ENCODE data around the gene PPP5C.
A peak's percentile ranks its signal among the peaks of the same experiment; 100 is the strongest.
"Not testable (repeated sequence)": the region's sequence is repeated elsewhere in the genome, so short reads cannot be mapped to it uniquely, and the experiment has no call there.

Gene PPP5C

GRCh38 chr19:46410205-46411087, 63.6 kb downstream of the PPP5C start:
- H3K9ac ChIP-seq (ENCODE audit: low read length) = no peak overlapping the region
- no peaks in the 10 kb centered on the region for H3K4me1 ChIP-seq (ENCODE audit: control insufficient read depth, insufficient read depth, low read length)
- H3K4me3 ChIP-seq (ENCODE audit: low read length) = no peak overlapping the region
- H3K27ac ChIP-seq (ENCODE audit: low read depth, low read length) = no peak overlapping the region
- H3K36me3 ChIP-seq (ENCODE audit: control insufficient read depth, insufficient read depth, low read length) = no peaks in the 10 kb centered on the region
- H3K27me3 ChIP-seq (ENCODE audit: control insufficient read depth, insufficient read depth, low read length) = peaks cover 14% of the 10 kb centered on the region

DNA sequence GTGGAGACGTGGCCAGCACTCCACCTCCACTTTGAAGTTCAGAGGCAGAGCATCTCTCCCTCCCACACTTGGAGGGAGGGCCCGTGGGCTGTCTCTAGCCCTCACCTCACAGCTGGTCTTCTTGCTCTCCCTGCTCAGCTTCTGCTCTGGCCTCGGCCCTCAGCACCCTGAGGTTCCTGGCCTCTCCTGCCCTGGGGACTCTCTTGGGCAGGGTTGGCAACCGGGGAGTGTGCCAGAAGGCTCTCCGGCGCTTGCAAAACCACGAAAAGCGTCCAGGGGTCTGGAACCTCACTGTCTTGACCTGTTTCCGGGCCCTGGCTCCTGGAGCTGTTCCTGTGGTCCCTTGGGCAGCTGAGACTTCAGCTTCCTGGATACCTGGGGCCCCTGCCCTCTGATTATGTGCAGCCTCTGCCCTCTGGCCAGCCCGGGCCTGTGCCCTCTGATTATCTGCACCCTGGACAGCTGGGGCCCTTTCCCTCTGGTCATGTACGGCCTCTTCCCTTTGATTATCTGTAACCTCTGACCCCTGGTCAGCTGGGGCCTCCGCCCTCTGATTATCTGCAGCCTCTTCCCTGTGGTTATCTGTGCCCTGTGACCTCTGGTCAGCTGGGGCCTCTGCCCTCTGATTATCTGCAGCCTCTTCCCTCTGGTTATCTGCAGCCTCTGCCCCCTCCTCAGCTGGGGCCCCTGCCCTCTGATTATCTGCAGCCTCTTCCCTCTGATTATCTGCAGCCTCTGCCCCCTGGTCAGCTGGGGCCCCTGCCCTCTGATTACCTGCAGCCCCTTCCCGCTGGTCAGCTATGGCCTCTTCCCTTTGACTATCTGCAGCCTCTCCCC, 64.4 kb downstream of the PPP5C start:
- H3K9ac ChIP-seq (ENCODE audit: low read length) = no peak overlapping the region
- H3K36me3 ChIP-seq (ENCODE audit: control insufficient read depth, insufficient read depth, low read length) = no peaks in the 10 kb centered on the region
- peak overlapping the region; percentile 58 for H3K4me3 ChIP-seq (ENCODE audit: low read length)
- peaks cover 14% of the 10 kb centered on the region for H3K27me3 ChIP-seq (ENCODE audit: control insufficient read depth, insufficient read depth, low read length)
- H3K4me1 ChIP-seq (ENCODE audit: control insufficient read depth, insufficient read depth, low read length) = no peaks in the 10 kb centered on the region
- no peak overlapping the region for H3K27ac ChIP-seq (ENCODE audit: low read depth, low read length)

GRCh38 chr19:46411925-46412649, 65.2 kb downstream of the PPP5C start:
- Histone ChIP-seq H3K27me3 (ENCODE audit: control insufficient read depth, insufficient read depth, low read length) (peaks cover 14% of the 10 kb centered on the region), H3K9ac (ENCODE audit: low read length) (no peak overlapping the region), H3K36me3 (ENCODE audit: control insufficient read depth, insufficient read depth, low read length) (no peaks in the 10 kb centered on the region), H3K4me3 (ENCODE audit: low read length) (peak overlapping the region; percentile 58), H3K4me1 (ENCODE audit: control insufficient read depth, insufficient read depth, low read length) (no peaks in the 10 kb centered on the region), H3K27ac (ENCODE audit: low read depth, low read length) (no peak overlapping the region)

DNA sequence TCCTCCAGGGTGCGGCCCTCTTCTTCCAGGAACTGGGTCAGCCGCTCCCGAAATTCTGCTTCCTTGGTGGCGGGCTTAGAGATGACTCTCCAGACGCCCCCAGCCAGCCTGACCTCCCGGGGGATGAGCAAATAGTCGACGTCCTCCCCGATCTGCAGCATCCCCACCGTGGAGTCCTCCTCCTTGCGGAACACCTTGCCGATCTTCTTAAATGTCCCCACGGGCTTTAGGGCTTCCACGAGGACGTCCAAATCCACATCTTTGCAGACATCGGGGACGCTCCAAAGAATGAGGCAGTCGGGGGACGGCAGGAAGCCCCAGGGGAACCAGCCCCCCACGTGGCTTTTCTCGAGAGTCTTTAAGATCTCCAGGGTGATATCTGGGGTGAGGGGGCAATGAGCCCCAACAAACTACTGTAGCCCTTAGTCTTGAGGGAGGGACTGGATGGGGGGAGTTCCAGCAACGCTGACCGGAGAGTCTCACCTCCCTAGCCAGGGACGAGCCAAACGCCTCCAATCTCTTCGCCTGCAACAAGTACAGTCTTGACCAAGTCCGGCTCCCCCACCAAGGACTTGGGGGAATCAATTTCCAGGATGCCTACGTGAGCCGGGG, 65.9 kb downstream of the PPP5C start:
- no peaks in the 10 kb centered on the region for H3K36me3 ChIP-seq (ENCODE audit: control insufficient read depth, insufficient read depth, low read length)
- peak overlapping the region; percentile 74 for H3K27ac ChIP-seq (ENCODE audit: low read depth, low read length)
- peak overlapping the region; percentile 58 for H3K4me3 ChIP-seq (ENCODE audit: low read length)
- H3K4me1 ChIP-seq (ENCODE audit: control insufficient read depth, insufficient read depth, low read length) = no peaks in the 10 kb centered on the region
- H3K9ac ChIP-seq (ENCODE audit: low read length) = peak overlapping the region; percentile 24
- peaks cover 13% of the 10 kb centered on the region for H3K27me3 ChIP-seq (ENCODE audit: control insufficient read depth, insufficient read depth, low read length)

- H3K9ac ChIP-seq (ENCODE audit: low read length) = peak within 1 kb of the TSS; percentile 24
- peaks cover 6% of the 10 kb centered on the region for H3K27me3 ChIP-seq (ENCODE audit: control insufficient read depth, insufficient read depth, low read length)
- no peaks in the 10 kb centered on the region for H3K4me1 ChIP-seq (ENCODE audit: control insufficient read depth, insufficient read depth, low read length)
- peak within 1 kb of the TSS; percentile 74 for H3K27ac ChIP-seq (ENCODE audit: low read depth, low read length)
- H3K36me3 ChIP-seq (ENCODE audit: control insufficient read depth, insufficient read depth, low read length) = no peaks in the 10 kb centered on the region
- H3K4me3 ChIP-seq (ENCODE audit: low read length) = peak within 1 kb of the TSS; percentile 58
These were observed 66.6 kb downstream of the PPP5C start, which contains the start of gene CCDC8 for GRCh38 chr19:46413262-46414031. CCDC8 (minus strand) TSS chr19:46413564; CDS start chr19:46412810, 754 bp downstream.

DNA sequence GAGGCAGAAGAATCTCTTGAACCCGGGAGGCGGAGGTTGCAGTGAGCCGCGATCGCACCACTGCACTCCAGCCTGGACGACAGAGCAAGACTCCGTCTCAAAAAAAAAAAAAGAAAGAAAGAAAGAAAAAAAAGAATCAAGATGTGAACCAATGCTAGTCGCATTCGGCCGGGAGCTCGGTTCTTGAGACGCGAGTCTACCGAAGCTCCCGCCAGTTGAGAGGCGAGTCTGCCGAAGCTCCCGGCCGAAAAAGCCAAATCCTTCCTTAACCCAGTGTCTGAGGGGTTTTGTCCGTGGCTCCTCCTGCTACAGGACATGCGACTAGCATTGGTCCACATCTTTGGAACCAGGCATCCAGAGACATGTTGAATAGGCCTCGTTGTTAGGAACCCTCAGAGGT, 68.0 kb downstream of the PPP5C start:
- not testable (repeated sequence) for H3K27ac ChIP-seq (ENCODE audit: low read depth, low read length); H3K4me1 ChIP-seq (ENCODE audit: control insufficient read depth, insufficient read depth, low read length); H3K9ac ChIP-seq (ENCODE audit: low read length); H3K27me3 ChIP-seq (ENCODE audit: control insufficient read depth, insufficient read depth, low read length); H3K36me3 ChIP-seq (ENCODE audit: control insufficient read depth, insufficient read depth, low read length); H3K4me3 ChIP-seq (ENCODE audit: low read length)

DNA sequence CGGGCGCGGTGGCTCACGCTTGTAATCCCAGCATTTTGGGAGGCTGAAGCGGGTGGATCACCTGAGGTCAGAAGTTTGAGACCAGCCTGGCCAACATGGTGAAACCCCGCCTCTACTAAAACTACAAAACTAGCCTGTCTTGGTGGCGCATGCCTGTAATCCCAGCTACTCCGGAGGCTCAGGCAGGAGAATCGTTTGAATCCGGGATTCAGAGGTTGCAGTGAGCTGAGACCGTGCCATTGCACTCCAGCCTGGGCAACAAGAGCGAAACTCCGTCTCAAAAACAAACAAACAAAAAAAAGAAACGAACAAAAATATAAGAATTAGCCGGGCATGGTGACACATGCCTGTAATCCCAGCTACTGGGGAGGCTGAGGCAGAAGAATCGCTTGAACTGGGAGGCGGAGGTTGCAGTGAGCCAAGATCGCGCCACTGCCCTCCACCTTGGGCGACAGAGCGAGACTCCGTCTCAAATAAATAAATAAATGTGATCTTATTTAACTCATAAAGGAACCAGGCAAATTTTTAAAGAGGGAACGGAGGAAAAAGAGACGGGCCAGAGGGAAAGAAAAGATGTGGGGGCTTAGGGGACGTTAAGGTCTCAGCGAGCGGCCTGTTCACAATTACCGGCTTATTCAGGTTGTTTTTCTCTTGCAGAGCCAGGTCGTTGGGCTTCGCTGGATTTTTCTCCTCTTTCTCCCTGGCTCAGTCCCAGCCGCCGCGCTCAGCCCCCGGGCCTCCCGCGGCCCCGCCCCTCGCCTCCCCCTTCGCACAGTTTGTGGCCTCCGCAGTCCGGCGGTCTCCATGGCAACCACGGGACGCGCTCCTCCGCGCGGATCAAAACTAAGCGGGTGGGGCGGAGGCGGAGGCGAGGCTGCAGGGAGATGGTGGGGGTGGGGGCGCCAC, 69.2 kb downstream of the PPP5C start:
- H3K36me3 ChIP-seq (ENCODE audit: control insufficient read depth, insufficient read depth, low read length); H3K9ac ChIP-seq (ENCODE audit: low read length); H3K27ac ChIP-seq (ENCODE audit: low read depth, low read length); H3K27me3 ChIP-seq (ENCODE audit: control insufficient read depth, insufficient read depth, low read length); H3K4me1 ChIP-seq (ENCODE audit: control insufficient read depth, insufficient read depth, low read length): not testable (repeated sequence)
- H3K4me3 ChIP-seq (ENCODE audit: low read length) = peak overlapping the region; percentile 52

GRCh38 chr19:46420056-46420455, 73.2 kb downstream of the PPP5C start:
- H3K9ac ChIP-seq (ENCODE audit: low read length) = no peak overlapping the region
- no peak overlapping the region for H3K27ac ChIP-seq (ENCODE audit: low read depth, low read length)
- H3K4me1 ChIP-seq (ENCODE audit: control insufficient read depth, insufficient read depth, low read length) = no peaks in the 10 kb centered on the region
- H3K27me3 ChIP-seq (ENCODE audit: control insufficient read depth, insufficient read depth, low read length) = no peaks in the 10 kb centered on the region
- H3K36me3 ChIP-seq (ENCODE audit: control insufficient read depth, insufficient read depth, low read length) = no peaks in the 10 kb centered on the region
- H3K4me3 ChIP-seq (ENCODE audit: low read length) = no peak overlapping the region

GRCh38 chr19:46422344-46422743, 75.5 kb downstream of the PPP5C start:
- Histone ChIP-seq H3K27me3 (ENCODE audit: control insufficient read depth, insufficient read depth, low read length) (peaks cover 2% of the 10 kb centered on the region), H3K4me3 (ENCODE audit: low read length) (no peak overlapping the region), H3K27ac (ENCODE audit: low read depth, low read length) (no peak overlapping the region), H3K4me1 (ENCODE audit: control insufficient read depth, insufficient read depth, low read length) (peaks cover 2% of the 10 kb centered on the region), H3K36me3 (ENCODE audit: control insufficient read depth, insufficient read depth, low read length) (no peaks in the 10 kb centered on the region), H3K9ac (ENCODE audit: low read length) (no peak overlapping the region)

GRCh38 chr19:46423188-46423587, 76.3 kb downstream of the PPP5C start:
- Histone ChIP-seq H3K36me3 (ENCODE audit: control insufficient read depth, insufficient read depth, low read length) (no peaks in the 10 kb centered on the region), H3K9ac (ENCODE audit: low read length) (no peak overlapping the region), H3K27me3 (ENCODE audit: control insufficient read depth, insufficient read depth, low read length) (peaks cover 2% of the 10 kb centered on the region), H3K4me1 (ENCODE audit: control insufficient read depth, insufficient read depth, low read length) (peaks cover 2% of the 10 kb centered on the region), H3K4me3 (ENCODE audit: low read length) (no peak overlapping the region), H3K27ac (ENCODE audit: low read depth, low read length) (no peak overlapping the region)
